Measurements from ENCODE around the gene FOS. TPM values are rescaled to one million over a fixed set of nuclear protein-coding genes. Genes with fewer than 3 reads are reported as not detected.
A peak's percentile ranks its signal among the peaks of the same experiment; 100 is the strongest.
"Not testable (repeated sequence)": the region's sequence is repeated elsewhere in the genome, so short reads cannot be mapped to it uniquely, and the experiment has no call there.

The FOS gene
- total RNA-seq, 1 donor from 2014 or later: 136 TPM

DNA sequence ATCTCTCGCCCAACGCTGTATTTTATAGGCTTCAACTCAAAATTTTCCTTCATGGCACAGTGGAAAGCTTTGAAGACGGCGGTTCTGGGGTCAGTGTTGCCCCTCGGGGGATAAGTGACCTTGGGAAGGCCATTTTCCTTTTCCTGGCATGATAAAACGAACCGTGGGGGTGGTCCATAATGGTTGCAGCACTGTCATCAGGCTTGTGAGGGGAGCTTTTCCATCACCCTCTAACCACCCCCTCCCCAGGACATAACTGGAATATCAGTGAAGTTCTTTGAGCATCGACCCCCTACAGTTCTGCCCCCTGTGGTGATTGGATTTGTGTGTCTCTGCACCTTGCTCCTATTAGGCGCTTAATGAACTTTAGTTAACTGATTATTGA lies 16.0 kb downstream of the FOS start:
- DNase-seq: no peak

DNA sequence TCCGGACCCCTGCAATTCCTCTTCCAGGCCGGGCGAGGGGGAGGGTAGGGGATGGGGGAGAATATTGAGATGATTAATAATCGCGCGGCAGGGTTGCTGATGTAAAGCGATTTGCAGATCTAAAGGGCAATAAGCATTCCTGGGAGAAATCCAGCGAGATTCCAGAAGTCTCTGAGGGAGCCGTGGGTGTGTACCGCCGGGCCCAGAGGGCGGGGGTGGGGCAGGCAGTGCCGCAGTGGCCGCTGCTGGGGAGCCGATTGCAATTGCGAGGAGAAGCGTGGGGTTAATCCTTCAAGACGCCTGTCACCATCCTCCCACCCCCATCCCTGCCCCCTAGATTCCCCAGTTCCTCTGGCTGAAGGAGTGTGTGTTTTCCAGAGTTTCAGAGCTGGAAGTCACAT lies 16.4 kb downstream of the FOS start:
- peak; percentile 60 for DNase-seq

DNA sequence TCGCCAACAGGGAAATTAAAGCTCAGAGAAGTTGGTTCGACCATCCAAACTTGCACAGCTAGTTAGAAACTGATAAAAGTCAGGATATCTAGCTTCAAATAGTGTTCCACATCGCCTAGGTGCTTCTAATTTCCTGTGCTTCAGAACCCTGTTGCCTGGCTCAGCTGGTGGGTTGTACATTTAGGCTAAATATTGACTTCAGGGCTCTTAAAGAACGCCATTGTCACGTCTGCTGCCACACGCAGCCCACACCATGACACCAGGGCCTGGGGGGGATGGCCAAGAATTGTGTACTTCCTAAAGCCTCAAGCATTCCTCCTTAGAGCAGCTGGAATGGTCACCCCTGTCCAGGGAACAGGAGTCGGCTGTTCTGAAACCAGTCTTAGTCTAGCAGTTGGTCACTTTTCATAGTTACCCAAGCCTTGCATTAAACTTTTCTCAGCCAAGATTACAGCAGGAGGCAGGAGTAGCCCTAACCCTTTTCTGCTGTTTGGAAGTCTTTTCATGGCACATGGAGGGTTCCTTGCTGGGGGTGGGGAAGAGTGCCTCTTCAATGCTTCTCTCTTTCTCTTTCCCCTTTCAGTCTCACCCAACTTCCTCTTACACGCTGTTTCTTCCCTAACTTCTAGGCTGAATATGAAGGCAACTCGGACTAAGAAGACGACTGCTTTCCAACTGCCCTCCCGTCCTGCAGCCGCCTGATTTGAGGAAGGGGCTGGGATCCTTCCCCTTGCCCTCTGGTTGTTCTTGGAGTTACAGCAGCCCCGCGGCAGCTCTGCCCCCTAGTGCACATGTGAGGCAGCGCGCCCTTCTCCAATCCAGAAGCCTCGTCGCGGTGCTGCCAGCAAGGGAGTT lies 17.1 kb downstream of the FOS start:
- DNase-seq: peak; percentile 92

DNA sequence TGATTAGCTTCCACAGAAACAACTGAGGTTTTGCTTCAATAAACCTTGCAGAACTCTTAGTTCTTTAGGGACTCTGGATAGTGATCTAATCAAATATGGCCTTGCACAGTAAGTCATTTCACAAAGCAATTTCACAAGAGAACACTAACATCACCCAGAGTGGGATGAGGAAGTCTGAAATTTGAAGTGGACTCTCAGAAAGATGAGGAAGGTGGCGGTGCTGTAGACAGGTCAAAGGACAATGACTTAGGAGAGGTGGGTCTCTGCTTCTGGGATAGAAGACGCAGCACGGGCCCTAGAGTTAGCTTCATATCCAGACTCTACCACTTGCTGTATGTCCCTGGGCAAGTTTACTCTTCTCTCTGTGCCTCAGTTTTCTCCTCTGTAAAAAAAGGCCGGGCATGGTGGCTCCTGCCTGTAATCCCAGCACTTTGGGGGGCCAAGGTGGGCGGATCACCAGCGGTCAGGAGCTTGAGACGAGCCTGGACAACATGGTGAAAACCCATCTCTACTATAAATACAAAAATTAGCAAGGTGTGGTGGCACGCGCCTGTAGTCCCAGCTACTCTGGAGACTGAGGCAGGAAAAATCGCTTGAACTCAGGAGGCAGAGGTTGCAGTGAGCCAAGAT lies 18.9 kb downstream of the FOS start:
- DNase-seq: no peak

DNA sequence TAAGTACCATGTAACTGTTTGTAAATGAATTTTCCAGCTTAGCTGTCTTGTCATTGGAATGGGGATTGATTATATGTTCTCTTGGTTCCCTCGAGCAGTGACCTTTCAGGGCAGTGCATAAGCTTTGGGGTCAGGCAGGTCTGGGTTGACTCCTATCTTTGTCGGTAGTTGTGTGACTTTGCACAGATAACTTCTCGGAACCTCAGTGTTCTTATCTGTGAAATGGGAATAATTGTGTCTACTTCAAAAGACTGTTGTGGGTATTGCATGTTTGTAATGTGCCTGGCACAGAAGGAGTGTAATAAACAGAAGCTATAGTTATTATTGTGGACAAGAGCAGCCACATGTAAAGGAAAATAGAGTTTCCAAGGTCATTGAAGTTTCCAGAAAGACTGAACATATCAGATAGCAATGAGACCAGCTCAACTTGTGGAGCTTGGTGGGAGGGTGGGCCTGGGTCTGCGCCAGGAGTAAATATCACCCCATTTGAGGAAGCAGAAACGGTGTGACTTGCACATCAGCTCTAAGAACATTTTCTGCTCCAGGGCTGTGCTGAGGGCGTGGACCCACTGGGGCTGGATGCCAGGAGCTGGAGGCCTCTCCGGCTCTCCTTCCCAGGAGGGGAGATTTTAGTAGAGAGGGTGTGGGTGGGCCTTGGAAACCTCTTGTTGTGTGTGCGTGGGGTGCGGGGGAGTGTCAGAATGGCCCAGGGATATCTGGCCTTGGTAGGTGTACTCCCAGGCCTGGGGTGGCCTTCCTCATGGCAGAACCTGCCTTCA lies 19.7 kb downstream of the FOS start:
- no peak for DNase-seq

DNA sequence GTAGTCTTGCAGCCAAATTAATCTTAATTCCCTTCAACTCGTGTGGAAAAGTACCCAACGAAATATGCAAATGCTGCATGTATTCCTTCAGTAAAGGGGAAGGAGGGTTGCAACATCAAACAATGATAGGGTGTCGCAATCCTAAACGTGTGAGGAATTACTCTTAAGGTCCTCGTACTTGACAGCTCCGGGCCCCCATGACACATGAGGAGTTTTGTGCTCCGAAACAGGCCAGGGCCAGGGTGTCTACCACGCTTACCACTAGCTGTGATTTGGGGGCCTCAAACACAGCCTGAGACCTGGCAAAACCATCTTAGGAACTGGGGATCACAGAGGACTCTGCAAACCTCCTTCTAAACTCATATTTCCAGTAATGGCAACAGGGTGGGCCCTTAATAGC lies 20.4 kb downstream of the FOS start:
- no peak for DNase-seq

DNA sequence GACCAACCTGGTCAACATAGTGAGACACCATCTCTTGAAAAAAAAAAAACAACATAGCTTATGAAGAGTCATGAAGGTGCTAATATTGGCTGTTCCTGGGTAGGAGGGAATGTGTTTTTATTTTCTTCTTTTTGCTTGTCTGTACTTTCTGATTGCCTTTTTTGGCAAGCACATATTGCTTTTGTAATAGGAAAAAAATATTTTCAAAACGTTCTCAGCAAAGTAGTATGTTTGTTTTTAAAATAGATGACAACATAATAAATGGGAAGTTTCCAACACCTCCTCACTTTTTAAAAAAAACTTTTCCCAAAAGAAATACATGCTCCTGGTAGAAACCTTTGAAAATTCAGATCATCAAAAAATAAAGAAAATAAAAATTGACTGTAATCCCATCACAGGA lies 20.9 kb downstream of the FOS start:
- no peak for DNase-seq

DNA sequence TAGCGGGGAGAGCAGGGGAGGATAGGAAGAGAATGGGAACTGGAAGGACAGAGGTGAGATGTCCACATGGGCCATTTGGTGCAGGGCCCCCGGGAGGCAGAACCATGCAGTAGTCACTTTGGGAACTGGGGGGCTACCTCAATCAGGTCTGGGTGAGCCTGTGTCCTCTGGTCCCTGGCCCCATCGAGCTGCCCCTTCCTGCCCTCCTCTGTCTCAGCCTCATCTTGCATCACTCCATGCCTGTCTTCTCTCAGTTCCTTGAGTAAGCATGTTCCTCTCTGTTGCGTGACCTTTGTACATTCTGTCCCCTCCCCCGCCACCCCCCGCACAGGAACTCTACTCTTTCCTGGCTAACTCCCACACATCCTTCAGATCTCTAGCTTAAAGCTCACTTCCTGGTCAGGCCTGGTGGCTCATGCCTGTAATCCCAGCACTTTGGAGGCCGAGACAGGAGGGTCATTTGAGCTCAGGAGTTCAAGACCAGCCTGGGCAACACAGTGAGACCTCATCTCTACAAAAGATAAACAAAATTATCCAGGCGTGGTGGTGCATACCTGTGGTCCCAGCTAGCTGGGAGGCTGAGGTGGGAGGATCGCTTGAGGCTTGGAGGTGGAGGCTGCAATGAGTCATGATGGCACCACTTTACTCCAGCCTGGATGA lies 23.2 kb downstream of the FOS start:
- DNase-seq: no peak

DNA sequence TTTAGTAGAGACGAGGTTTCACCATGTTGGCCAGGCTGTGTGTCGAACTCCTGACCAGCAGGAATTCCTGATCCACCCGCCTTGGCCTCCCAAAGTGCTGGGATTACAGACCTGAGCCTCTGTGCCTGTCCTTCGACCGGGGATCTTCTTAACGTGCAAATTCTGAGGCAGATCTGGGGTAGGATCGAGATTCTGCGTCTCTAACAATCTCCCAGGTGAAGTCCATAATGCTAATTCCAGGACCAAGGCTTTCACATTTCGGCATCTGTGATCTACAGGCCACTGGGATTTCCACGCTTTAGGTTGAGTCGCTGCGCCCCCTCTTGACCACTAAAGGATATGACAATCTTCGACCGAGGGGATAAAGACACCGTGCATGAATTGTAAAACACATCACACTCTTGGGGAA lies 24.8 kb downstream of the FOS start:
- peak; percentile 91 for DNase-seq

DNA sequence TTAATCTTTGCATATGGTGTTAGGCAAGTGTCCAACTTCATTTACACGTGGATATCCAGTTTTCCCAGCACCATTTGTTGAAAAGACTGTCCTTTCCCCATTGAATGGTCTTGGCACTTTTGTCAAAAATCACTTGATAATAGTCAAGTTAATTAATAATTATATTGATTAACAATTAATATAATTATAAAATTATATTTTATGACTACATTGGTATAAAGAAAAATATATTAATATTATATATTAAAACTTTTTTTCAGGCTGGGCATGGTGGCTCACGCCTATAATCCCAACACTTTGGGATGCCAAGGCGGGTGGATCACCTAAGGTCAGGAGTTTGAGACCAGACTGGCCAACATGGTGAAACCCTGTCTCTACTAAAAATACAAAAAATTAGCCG lies 27.8 kb downstream of the FOS start:
- not testable (repeated sequence) for DNase-seq

DNA sequence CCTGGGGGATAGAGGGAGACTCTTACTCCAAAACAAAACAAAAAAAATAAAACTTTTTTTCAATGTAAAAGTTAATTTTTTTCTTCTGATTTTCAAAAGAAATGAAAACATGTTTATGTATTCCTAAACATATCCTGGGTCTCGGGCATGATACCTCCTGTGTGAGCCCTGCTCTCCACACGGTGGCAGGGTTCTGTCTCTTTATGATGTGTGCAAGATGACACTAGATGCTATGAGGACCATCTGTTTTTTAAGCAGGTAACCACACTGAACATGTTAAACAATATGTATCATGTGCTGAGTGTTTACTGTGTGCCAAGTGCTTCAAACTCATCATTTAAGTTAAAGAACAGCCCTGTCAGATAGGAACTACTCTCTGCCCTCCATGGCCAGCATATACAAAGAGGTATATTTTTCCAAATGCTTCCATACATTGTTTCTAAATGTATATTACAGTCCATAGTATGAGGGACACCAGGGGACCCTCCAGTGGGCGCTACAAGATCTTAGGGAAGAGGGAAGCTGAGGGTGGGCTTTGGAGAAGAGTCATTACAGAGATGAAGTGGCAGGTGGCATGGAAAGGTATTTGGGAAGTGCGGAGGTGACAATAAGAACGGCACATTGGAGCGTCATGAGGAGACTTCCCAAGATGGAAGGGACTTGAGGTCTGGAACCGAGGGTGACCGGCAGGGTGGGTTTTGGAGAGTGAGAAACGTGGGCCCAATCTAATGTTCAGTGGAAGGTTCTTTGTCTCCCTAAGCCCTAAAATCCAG lies 28.5 kb downstream of the FOS start:
- DNase-seq: no peak

DNA sequence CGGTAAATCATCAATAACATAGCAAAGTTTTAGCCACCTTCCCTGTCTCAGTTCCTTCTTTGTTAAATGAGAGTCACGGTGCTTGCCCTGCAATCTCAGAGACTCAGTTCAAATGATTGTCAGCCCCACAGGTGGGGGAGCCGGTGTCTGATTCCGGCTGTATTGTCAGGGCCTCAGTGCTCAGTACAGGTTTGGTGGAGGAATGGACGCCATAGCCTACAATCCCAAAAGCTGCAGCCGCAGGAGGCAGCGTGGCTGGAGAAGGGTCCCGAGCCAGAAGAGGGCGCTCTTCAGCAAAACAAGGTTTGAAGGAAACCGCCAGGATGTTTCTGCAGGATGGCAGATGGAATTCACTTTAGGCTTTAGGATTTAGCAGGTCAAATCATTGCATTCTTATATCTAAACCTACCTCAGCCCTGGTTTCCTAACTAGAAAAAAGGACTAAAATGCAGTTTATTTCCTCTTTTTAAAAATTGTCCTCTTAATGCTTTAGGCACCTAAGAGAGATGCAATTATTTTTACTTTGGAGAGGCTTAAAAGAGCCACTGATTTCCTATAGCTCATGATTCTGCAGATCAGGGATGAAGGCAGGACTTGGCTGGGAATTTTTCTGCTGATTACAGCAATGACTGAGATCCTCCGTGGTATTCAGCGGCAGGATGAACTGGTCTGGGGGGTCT lies 29.2 kb downstream of the FOS start:
- DNase-seq: peak; percentile 96

DNA sequence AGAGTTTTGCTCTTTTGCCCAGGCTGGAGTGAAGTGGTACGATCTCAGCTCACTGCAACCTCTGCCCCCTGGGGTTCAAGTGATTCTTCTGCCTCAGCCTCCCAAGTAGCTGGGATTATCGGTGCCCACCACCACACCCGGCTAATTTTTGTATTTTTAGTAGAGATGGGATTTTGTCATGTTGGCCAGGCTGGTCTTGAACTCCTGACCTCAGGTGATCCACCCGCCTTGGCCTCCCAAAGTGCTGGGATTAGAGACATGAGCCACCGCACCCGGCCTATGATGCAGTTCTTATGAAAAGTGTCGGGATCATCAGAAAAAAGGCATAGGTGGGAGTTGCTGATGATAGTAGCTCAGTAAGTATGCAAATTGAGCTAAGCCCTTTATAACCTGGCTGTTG lies 30.4 kb downstream of the FOS start:
- DNase-seq: not testable (repeated sequence)

DNA sequence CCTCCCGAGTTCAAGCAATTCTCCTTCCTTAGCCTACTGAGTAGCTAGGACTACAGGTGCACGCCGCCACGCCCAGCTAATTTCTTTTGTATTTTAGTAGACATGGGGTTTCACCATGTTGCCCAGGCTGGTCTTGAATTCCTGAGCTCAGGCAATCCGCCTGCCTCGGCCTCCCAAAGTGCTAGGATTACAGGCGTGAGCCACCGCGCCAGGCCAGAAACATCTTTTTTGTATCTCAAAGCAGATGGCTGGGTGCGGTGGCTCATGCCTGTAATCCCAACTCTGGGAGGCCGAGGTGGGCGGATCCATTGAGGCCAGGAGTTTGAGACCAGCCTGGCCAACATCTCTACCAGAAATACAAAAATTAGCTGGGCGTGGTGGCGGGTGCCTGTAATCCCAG lies 30.9 kb downstream of the FOS start:
- DNase-seq: not testable (repeated sequence)

DNA sequence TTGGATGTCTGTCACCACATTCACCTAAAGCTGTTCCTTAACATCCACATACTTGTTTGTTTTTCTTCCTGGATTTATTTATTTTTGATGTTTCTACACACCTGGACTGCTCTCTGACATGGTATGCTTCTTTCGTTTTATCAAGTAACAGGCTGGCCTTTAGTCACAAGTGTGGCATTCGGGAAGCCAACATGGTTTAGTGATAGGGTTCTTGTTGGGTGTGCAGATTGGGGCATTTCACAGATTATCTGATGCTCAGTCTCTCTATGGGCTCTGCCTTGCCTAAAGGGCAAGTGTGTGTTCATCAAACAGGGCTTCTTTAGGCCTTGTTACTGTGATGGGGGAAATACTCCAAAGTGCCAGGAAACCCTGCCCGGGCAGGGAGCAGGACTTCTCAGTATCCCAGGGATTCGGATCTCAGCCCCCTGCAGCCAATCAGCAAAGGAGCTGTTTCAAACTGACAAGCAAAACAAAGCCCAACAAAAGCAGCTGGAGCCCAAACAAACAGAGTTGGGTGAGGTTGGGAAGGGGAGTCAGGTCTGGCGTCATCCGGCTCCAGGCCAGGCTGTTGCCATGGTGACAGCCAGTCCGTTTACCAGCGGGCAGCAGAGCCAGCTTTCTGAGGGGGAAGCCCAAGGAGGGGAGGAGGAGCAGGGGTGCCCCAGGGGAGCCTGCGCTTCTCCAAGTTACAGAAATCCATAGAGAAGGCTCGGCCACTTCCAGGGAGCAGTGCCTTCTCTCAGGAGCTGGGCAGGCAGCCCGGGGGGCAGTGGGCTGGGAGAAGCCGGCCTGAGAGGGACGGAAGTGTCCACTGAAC lies 31.9 kb downstream of the FOS start:
- DNase-seq: peak; percentile 98

DNA sequence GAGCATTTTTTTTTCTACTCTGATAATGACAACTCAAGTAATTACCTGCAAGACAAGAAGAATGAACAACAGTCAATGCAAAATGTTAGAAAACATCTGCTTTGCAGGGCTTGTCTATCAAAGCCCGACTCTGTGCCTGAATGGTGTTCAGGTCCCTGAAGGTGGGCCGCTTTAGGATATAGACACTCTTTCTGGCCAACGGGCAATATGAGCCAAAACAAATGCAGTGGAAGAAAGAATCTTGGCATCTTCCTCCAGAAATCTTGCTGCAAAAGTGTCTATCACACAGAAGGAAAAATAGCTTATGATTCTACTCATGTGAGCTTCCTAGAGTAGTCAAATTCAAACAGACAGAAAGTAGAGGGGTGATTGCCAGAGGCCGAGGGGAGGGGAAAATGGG lies 32.7 kb downstream of the FOS start:
- DNase-seq: peak; percentile 77

DNA sequence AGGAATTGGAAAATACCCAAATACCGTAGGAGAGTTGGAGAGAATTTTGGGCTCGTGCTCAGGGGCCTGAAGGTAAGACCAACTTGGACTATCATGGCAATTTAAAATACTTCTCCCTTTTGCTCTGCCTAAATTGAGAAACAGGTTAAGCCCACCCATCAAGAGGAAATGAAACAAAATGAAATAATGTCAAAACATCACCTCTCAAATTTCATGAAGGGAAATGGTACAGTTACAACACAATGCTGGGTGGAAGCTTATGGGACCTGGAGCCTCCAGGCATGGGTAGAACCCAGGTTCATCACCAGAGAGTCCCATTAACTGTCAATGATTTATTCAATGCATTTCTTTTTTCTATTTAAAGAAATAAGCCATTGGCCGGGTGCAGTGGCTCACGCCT lies 33.7 kb downstream of the FOS start:
- no peak for DNase-seq

DNA sequence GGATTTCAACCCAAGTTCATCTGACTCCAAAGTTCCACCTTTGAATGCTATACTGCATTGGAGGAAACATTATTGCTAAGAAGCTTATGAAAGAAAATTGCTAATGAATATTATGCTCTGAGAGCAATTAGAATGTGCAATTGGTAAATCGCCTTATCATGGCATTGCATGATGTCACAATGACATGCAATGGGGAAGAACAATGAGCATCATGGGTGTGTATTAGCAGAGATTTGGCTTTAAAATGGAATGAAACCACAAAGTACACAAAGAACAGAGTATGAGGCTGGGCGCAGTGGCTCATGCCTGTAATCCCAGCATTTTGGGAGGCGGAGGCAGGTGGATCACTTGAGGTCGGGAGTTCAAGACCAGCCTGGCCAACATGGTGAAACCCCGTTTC lies 34.7 kb downstream of the FOS start:
- DNase-seq: no peak

DNA sequence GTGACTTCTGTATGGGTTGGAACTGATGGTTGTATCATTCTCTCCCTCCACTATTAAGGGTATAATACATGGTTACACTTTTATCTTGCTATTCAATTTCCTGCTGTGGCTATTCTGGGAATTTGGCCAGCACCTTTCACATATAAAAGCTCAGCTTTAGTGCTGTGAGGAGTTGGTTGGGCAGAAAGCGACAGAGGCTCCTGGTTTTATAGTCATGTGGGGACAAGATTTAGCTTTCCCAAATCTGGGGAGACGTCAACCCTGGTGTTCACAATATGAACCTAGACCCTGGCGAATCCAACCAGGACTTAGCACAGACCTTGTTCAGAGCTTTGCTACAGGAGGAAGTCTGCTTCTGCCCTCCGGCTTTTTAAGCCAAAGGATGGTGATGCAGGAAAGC lies 36.5 kb downstream of the FOS start:
- peak; percentile 58 for DNase-seq

DNA sequence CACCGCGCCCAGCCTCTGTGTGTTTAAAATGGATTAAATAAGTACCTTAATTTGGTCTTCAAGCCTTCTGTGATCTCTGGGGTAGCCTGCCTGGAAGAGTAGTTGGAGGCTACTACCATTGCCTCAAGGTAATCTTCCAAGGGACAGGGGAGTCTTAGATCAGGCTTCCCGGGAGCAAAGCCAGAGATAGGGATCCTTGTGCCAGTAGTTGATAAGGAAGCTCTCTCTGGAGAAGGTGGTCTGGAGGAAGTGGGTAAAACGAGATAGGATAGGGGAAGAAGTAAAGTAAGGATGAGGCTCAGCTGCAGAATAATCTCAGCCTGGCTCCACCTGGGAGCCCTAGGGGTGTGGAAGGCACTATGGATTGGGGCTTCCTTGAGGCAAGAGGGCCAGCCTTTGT lies 38.5 kb downstream of the FOS start:
- DNase-seq: no peak

Data from tongue (tissue), 2 donors.